ENCODE results near the gene SPEN. TPM values are rescaled to one million over a fixed set of nuclear protein-coding genes. Genes with fewer than 3 reads are reported as not detected.
"Not testable (repeated sequence)": the region's sequence is repeated elsewhere in the genome, so short reads cannot be mapped to it uniquely, and the experiment has no call there.

SPEN gene
- total and polyA plus RNA-seq, 2 experiments from 2014 or later: 14.9 to 43.6 TPM

- H3K79me2 ChIP-seq (replicated peaks; ENCODE audit: insufficient read depth); H3K27ac Mint-ChIP-seq; DNase-seq (ENCODE audit: low spot score); H3K36me3 ChIP-seq (ENCODE audit: insufficient read depth); H3K9me2 ChIP-seq (ENCODE audit: insufficient read depth); H4K20me1 ChIP-seq (replicated peaks; ENCODE audit: insufficient read depth); H3F3A ChIP-seq (replicated peaks; ENCODE audit: low read depth); H3K27me3 ChIP-seq (ENCODE audit: insufficient read depth); H3K4me1 ChIP-seq (ENCODE audit: insufficient read depth); H3K9me3 Mint-ChIP-seq; ATAC-seq; H2AFZ ChIP-seq: not testable (repeated sequence)
- peaks cover 22% of the 10 kb centered on the region for H3K4me1 Mint-ChIP-seq
- H3K4me3 Mint-ChIP-seq: peak overlapping the region; percentile 92
- Histone ChIP-seq H3K27ac (ENCODE audit: low read depth) (peak overlapping the region; percentile 89; the same call in 1 of the 2 replicates), H3K4me3 (peak overlapping the region; percentile 86; the same call in 1 of the 2 replicates), H3K4me2 (peak overlapping the region; percentile 80)
- peaks cover 27% of the 10 kb centered on the region for H3K27me3 Mint-ChIP-seq (ENCODE audit: insufficient read depth, low read depth, poor library complexity)
- peaks cover 11% of the 10 kb centered on the region for H3K36me3 Mint-ChIP-seq (ENCODE audit: low read depth)
Measured at GRCh38 chr1:15836511-15836771, 11.1 kb upstream of the SPEN start.

- H3K36me3 ChIP-seq (ENCODE audit: insufficient read depth): no peaks in the 10 kb centered on the region
- Mint-ChIP-seq H3K27me3 (ENCODE audit: insufficient read depth, low read depth, poor library complexity) (peaks cover 27% of the 10 kb centered on the region), H3K27ac (no peak overlapping the region), H3K4me1 (peaks cover 17% of the 10 kb centered on the region), H3K9me3 (no peaks in the 10 kb centered on the region; the same call in 2 of the 3 replicates), H3K4me3 (peak overlapping the region; percentile 92), H3K36me3 (ENCODE audit: low read depth) (peaks cover 7% of the 10 kb centered on the region; the same call in 2 of the 3 replicates)
- TF ChIP-seq POLR2AphosphoS5 (IDR thresholded peaks at IDR 0.05; ENCODE audit: low read depth) (peak; percentile 63), CREB1 (CRISPR knock-in tag; IDR thresholded peaks at IDR 0.05; ENCODE audit: low read depth) (no peak), CTCF (conservative IDR thresholded peaks at IDR 0.05; ENCODE audit: low read depth in 2 of 2) (no peak), STAT1 (IDR thresholded peaks at IDR 0.05; ENCODE audit: unreplicated experiment) (no peak)
- peak; percentile 26 for ATAC-seq
- H3K79me2 ChIP-seq (replicated peaks; ENCODE audit: insufficient read depth): peaks cover 7% of the 10 kb centered on the region; the same call in 1 of the 2 replicates
- no peaks in the 10 kb centered on the region for H4K20me1 ChIP-seq (replicated peaks; ENCODE audit: insufficient read depth)
- H3K4me3 ChIP-seq: peak overlapping the region; percentile 86
- peak overlapping the region; percentile 69; the same call in 1 of the 2 replicates for H2AFZ ChIP-seq
- H3K27me3 ChIP-seq (ENCODE audit: insufficient read depth): peaks cover 8% of the 10 kb centered on the region; the same call in 1 of the 2 replicates
- peaks cover 1% of the 10 kb centered on the region; the same call in 1 of the 2 replicates for H3K4me1 ChIP-seq (ENCODE audit: insufficient read depth)
- peak overlapping the region; percentile 80 for H3K4me2 ChIP-seq
- H3F3A ChIP-seq (replicated peaks; ENCODE audit: low read depth): peaks cover 9% of the 10 kb centered on the region; the same call in 1 of the 2 replicates
- H3K27ac ChIP-seq (ENCODE audit: low read depth): no peak overlapping the region
- DNase-seq (ENCODE audit: low spot score): peak; percentile 65
- no peaks in the 10 kb centered on the region for H3K9me2 ChIP-seq (ENCODE audit: insufficient read depth)
Measured at GRCh38 chr1:15836772-15837669, 10.5 kb upstream of the SPEN start.

GRCh38 chr1:15837931-15838330 lies 9.6 kb upstream of the SPEN start:
- no peak for ATAC-seq
- TF ChIP-seq JUNB (IDR thresholded peaks at IDR 0.05; ENCODE audit: unreplicated experiment): no peak
- TF ChIP-seq ZNF331 (CRISPR knock-in tag; IDR thresholded peaks at IDR 0.05; ENCODE audit: low read depth): no peak
- no peak for TF ChIP-seq ETS1 (IDR thresholded peaks at IDR 0.05)
- TF ChIP-seq CREB1 (CRISPR knock-in tag; IDR thresholded peaks at IDR 0.05; ENCODE audit: low read depth): no peak
- no peak for TF ChIP-seq ZNF114 (CRISPR knock-in tag; IDR thresholded peaks at IDR 0.05)
- no peak for TF ChIP-seq CTCF (conservative IDR thresholded peaks at IDR 0.05; ENCODE audit: low read depth in 2 of 2)
- TF ChIP-seq EZH2 (IDR thresholded peaks at IDR 0.05; ENCODE audit: low read depth, unreplicated experiment): no peak
- no peak for TF ChIP-seq STAT1 (IDR thresholded peaks at IDR 0.05; ENCODE audit: unreplicated experiment)
- TF ChIP-seq POLR2AphosphoS5 (IDR thresholded peaks at IDR 0.05; ENCODE audit: low read depth): no peak

More at GRCh38 chr1:15837931-15838330, 9.6 kb upstream of the SPEN start:
- Mint-ChIP-seq H3K4me1 (peaks cover 15% of the 10 kb centered on the region), H3K36me3 (ENCODE audit: low read depth) (peaks cover 3% of the 10 kb centered on the region; the same call in 2 of the 3 replicates), H3K27me3 (ENCODE audit: insufficient read depth, low read depth, poor library complexity) (peaks cover 29% of the 10 kb centered on the region), H3K27ac (no peak overlapping the region), H3K4me3 (no peak overlapping the region), H3K9me3 (no peaks in the 10 kb centered on the region; the same call in 2 of the 3 replicates)
- H3F3A ChIP-seq (replicated peaks; ENCODE audit: low read depth): peaks cover 9% of the 10 kb centered on the region; the same call in 1 of the 2 replicates
- H3K36me3 ChIP-seq (ENCODE audit: insufficient read depth): no peaks in the 10 kb centered on the region
- no peaks in the 10 kb centered on the region for H4K20me1 ChIP-seq (replicated peaks; ENCODE audit: insufficient read depth)
- H3K27ac ChIP-seq (ENCODE audit: low read depth): no peak overlapping the region
- H3K9me2 ChIP-seq (ENCODE audit: insufficient read depth): no peaks in the 10 kb centered on the region
- peaks cover 2% of the 10 kb centered on the region; the same call in 1 of the 2 replicates for H3K79me2 ChIP-seq (replicated peaks; ENCODE audit: insufficient read depth)
- no peak overlapping the region for H2AFZ ChIP-seq
- no peak for DNase-seq (ENCODE audit: low spot score)
- no peaks in the 10 kb centered on the region; the same call in 1 of the 2 replicates for H3K4me1 ChIP-seq (ENCODE audit: insufficient read depth)
- H3K27me3 ChIP-seq (ENCODE audit: insufficient read depth): peaks cover 8% of the 10 kb centered on the region; the same call in 1 of the 2 replicates
- 0 out of 2 replicates have a peak overlapping the region, but pooled peaks have one; percentile 80 for H3K4me2 ChIP-seq
- no peak overlapping the region for H3K4me3 ChIP-seq

Measured in GM23338 (cell line).